Urinary bladder (tissue), 4 donors: Measurements from ENCODE around the gene TNNT1. TPM values are rescaled to one million over a fixed set of nuclear protein-coding genes. Genes with fewer than 3 reads are reported as not detected.
"Not testable (repeated sequence)": the region's sequence is repeated elsewhere in the genome, so short reads cannot be mapped to it uniquely, and the experiment has no call there.

Experiments
- DNase-seq: peaks from one replicate; pipeline ENCODE4 v3.0.0-alpha.2; 2015; ENCODE audit errors: extremely low spot score
- H3K27ac ChIP-seq: one replicate; pipeline ENCODE4 v1.5.1; 2013; ENCODE audit warnings: low read depth, mild to moderate bottlenecking, moderate library complexity
- H3K36me3 ChIP-seq: one replicate; pipeline ENCODE4 v1.6.1; 2013; ENCODE audit warnings: mild to moderate bottlenecking, moderate library complexity; ENCODE audit not compliant: insufficient read depth
- H3K4me1 ChIP-seq: one replicate; pipeline ENCODE4 v1.6.1; 2013; ENCODE audit warnings: mild to moderate bottlenecking, moderate library complexity; ENCODE audit not compliant: insufficient read depth
- H3K4me3 ChIP-seq: one replicate; pipeline ENCODE4 v1.5.1; 2013; ENCODE audit warnings: low read depth, low read length
- WGBS: extraction: QIAGEN DNeasy Blood & Tissue Kit; methylation state at CpG from one replicate; pipeline ENCODE4 v1.1.7; 2013; 5-methylcytosine and 5-hydroxymethylcytosine counted together
- polyA plus RNA-seq: library from polyadenylated mRNA; stranded (reverse); fragments of 200-250 nt; gene quantifications from one replicate; pipeline ENCODE4 v1.2.3, GENCODE V29; 2013
- total RNA-seq: library from RNA; depleted of rRNA; stranded (reverse); fragments of >200 nt; gene quantifications from one replicate; pipeline ENCODE4 v1.2.3, GENCODE V29; 2014
- donor health status: healthy with polysubstance abuse.
- donor health status: healthy.

The TNNT1 gene
- total and polyA plus RNA-seq, 2 donors: 47.2 TPM; not detected in 1

- no peak overlapping the region for H3K4me3 ChIP-seq
- no peak for DNase-seq
- 2% methylated on average over 33 of the region's 33 CpGs for WGBS
Observed at GRCh38 chr19:55160128-55160985, 11.4 kb upstream of the TNNT1 start.

GRCh38 chr19:55158848-55159749 lies 10.1 kb upstream of the TNNT1 start:
- Histone ChIP-seq H3K4me1 (no peaks in the 10 kb centered on the region), H3K4me3 (no peak overlapping the region), H3K27ac (no peak overlapping the region), H3K36me3 (no peaks in the 10 kb centered on the region)
- no peak for DNase-seq
- WGBS: 48% methylated on average over 18 of the region's 18 CpGs

More at GRCh38 chr19:55160128-55160985, 11.4 kb upstream of the TNNT1 start:
- no peaks in the 10 kb centered on the region for H3K4me1 ChIP-seq
- no peaks in the 10 kb centered on the region for H3K36me3 ChIP-seq
- H3K27ac ChIP-seq: no peak overlapping the region

- H3K27ac ChIP-seq: no peak overlapping the region
- no peak for DNase-seq
- WGBS: 58% methylated on average over 4 of the region's 4 CpGs
- no peaks in the 10 kb centered on the region for H3K36me3 ChIP-seq
- no peak overlapping the region for H3K4me3 ChIP-seq
- H3K4me1 ChIP-seq: no peaks in the 10 kb centered on the region
Observed at GRCh38 chr19:55158423-55158822, 9.4 kb upstream of the TNNT1 start.

- Histone ChIP-seq H3K4me1 (no peaks in the 10 kb centered on the region), H3K27ac (no peak within 1 kb of the TSS), H3K4me3 (no peak within 1 kb of the TSS), H3K36me3 (no peaks in the 10 kb centered on the region)
- no peak for DNase-seq
- WGBS: 41% methylated on average over 39 of the region's 39 CpGs
Observed at GRCh38 chr19:55157064-55157908, 8.3 kb upstream of the TNNT1 start, which contains the start of gene TNNI3. Gene TNNI3, minus strand, starts transcription at chr19:55157732. Its CDS starts 143 bp downstream, at chr19:55157589.

GRCh38 chr19:55156202-55157063 lies 7.4 kb upstream of the TNNT1 start:
- DNase-seq: no peak

GRCh38 chr19:55155784-55156183 lies 6.8 kb upstream of the TNNT1 start:
- DNase-seq, H3K27ac ChIP-seq, H3K4me1 ChIP-seq, H3K36me3 ChIP-seq, H3K4me3 ChIP-seq: not testable (repeated sequence)
- 5% methylated on average over 5 of the region's 5 CpGs for WGBS

More at GRCh38 chr19:55156202-55157063, 7.4 kb upstream of the TNNT1 start:
- 5% methylated on average over 52 of the region's 52 CpGs for WGBS
- Histone ChIP-seq H3K4me3 (no peak overlapping the region), H3K36me3 (no peaks in the 10 kb centered on the region), H3K27ac (no peak overlapping the region), H3K4me1 (no peaks in the 10 kb centered on the region)

- WGBS: 86% methylated on average over 12 of the region's 12 CpGs
- Histone ChIP-seq H3K4me1 (no peaks in the 10 kb centered on the region), H3K36me3 (no peaks in the 10 kb centered on the region), H3K27ac (no peak overlapping the region), H3K4me3 (no peak overlapping the region)
- no peak for DNase-seq
Observed at GRCh38 chr19:55153652-55154264, 4.8 kb upstream of the TNNT1 start.

- Histone ChIP-seq H3K36me3 (no peaks in the 10 kb centered on the region), H3K27ac (no peak overlapping the region), H3K4me1 (no peaks in the 10 kb centered on the region), H3K4me3 (no peak overlapping the region)
- DNase-seq: no peak
Observed at GRCh38 chr19:55152017-55152416, 3.0 kb upstream of the TNNT1 start.

- no peak for DNase-seq
- no peak overlapping the region for H3K27ac ChIP-seq
- no peaks in the 10 kb centered on the region for H3K4me1 ChIP-seq
- H3K36me3 ChIP-seq: no peaks in the 10 kb centered on the region
- 32% methylated on average over 9 of the region's 9 CpGs for WGBS
- H3K4me3 ChIP-seq: no peak overlapping the region
Observed at GRCh38 chr19:55147545-55148251, 1.3 kb downstream of the TNNT1 start.

- H3K4me3 ChIP-seq: no peak overlapping the region
- H3K36me3 ChIP-seq: no peaks in the 10 kb centered on the region
Observed at GRCh38 chr19:55146705-55147273, 2.2 kb downstream of the TNNT1 start.

GRCh38 chr19:55146078-55146704 lies 2.8 kb downstream of the TNNT1 start:
- DNase-seq: no peak
- under 1% methylated on average over 40 of the region's 41 CpGs for WGBS
- no peaks in the 10 kb centered on the region for H3K4me1 ChIP-seq
- H3K36me3 ChIP-seq: no peaks in the 10 kb centered on the region
- no peak overlapping the region for H3K27ac ChIP-seq
- no peak overlapping the region for H3K4me3 ChIP-seq

More at GRCh38 chr19:55146705-55147273, 2.2 kb downstream of the TNNT1 start:
- WGBS: 1% methylated on average over 27 of the region's 27 CpGs
- no peak overlapping the region for H3K27ac ChIP-seq
- no peaks in the 10 kb centered on the region for H3K4me1 ChIP-seq
- no peak for DNase-seq
